EH (cell line): ENCODE results near the gene CHST14.

Experiments used
- DNase-seq: peaks from one replicate; pipeline ENCODE4 v3.0.0-alpha.2; 2015; ENCODE audit warnings: low read depth

CHST14 gene

GRCh38 chr15:40489274-40490175, 18.7 kb downstream of the CHST14 start:
- no peak for DNase-seq

- no peak for DNase-seq
Measured at GRCh38 chr15:40493089-40493840, 22.5 kb downstream of the CHST14 start.

- DNase-seq, result no peak
Measured at GRCh38 chr15:40495516-40495915, 24.7 kb downstream of the CHST14 start.

GRCh38 chr15:40498418-40498817, 27.6 kb downstream of the CHST14 start:
- DNase-seq, result peak; percentile 51

- no peak for DNase-seq
Measured at GRCh38 chr15:40498891-40499290, 28.1 kb downstream of the CHST14 start.

GRCh38 chr15:40499931-40500330, 29.1 kb downstream of the CHST14 start:
- no peak for DNase-seq

- peak; percentile 45 for DNase-seq
Measured at GRCh38 chr15:40500568-40501330, 30.0 kb downstream of the CHST14 start.

GRCh38 chr15:40501487-40501886, 30.7 kb downstream of the CHST14 start:
- DNase-seq, result no peak

GRCh38 chr15:40506964-40507571, 36.3 kb downstream of the CHST14 start:
- DNase-seq, result peak; percentile 74

GRCh38 chr15:40508216-40508615, 37.4 kb downstream of the CHST14 start:
- DNase-seq, result no peak

- peak; percentile 19 for DNase-seq
Measured at GRCh38 chr15:40510201-40510600, 39.4 kb downstream of the CHST14 start.

- no peak for DNase-seq
Measured at GRCh38 chr15:40511093-40511471, 40.3 kb downstream of the CHST14 start.

- DNase-seq, result peak; percentile 57
Measured at GRCh38 chr15:40511472-40512133, 40.8 kb downstream of the CHST14 start.

GRCh38 chr15:40512440-40512839, 41.7 kb downstream of the CHST14 start:
- DNase-seq, result no peak

- no peak for DNase-seq
Measured at GRCh38 chr15:40513609-40514008, 42.8 kb downstream of the CHST14 start.

- no peak for DNase-seq
Measured at GRCh38 chr15:40516322-40516721, 45.5 kb downstream of the CHST14 start.
